Suprapubic skin (tissue), 4 donors: ENCODE results near the gene CTH.
"Not testable (repeated sequence)": the region's sequence is repeated elsewhere in the genome, so short reads cannot be mapped to it uniquely, and the experiment has no call there.

Experiments used
- CTCF ChIP-seq, 2 donors: fragments of 200-600 bp in 1 of 2; fragments of 450-650 bp in 1 of 2; sonication (generic) in 1 of 2; IDR thresholded peaks; one replicate each; pipeline ENCODE4 v1.5.1; 2016 to 2019; ENCODE audit warnings: antibody characterized with exemption in 2 of 2, mild to moderate bottlenecking in 1 of 2, moderate library complexity in 1 of 2
- EP300 ChIP-seq: sonication (generic); formaldehyde crosslinking; IDR thresholded peaks from one replicate; pipeline ENCODE4 v1.6.1; 2017; ENCODE audit warnings: antibody characterized with exemption
- POLR2A ChIP-seq, 2 donors: fragments of 450-650 bp; IDR thresholded peaks; one replicate each; pipeline ENCODE4 v1.6.1; 2017; ENCODE audit warnings: antibody characterized with exemption in 2 of 2, mild to moderate bottlenecking in 2 of 2, moderate library complexity in 2 of 2
- POLR2AphosphoS5 ChIP-seq, 3 donors: sonication (generic); formaldehyde crosslinking; IDR thresholded peaks; one replicate each; pipeline ENCODE4 v1.6.1; 2017; ENCODE audit warnings: antibody characterized with exemption in 3 of 3

- TF ChIP-seq EP300; CTCF (IDR thresholded peaks at IDR 0.05); POLR2AphosphoS5 (IDR thresholded peaks at IDR 0.05); POLR2A (IDR thresholded peaks at IDR 0.05): not testable (repeated sequence)
These were observed 44.1 kb upstream of the CTH start for GRCh38 chr1:70366997-70367396.
